ENCODE measurements around the gene BCKDHA.

- TF ChIP-seq CTCF (IDR thresholded peaks at IDR 0.05) (no peak), POLR2A (IDR thresholded peaks at IDR 0.05) (no peak)
These were observed 17.5 kb downstream of the BCKDHA start for GRCh38 chr19:41415154-41415571.

Measured in prostate gland (tissue), 2 donors.